NCI-H1417 (cell line): ENCODE results near the gene GAMT.
"Not testable (repeated sequence)": the region's sequence is repeated elsewhere in the genome, so short reads cannot be mapped to it uniquely, and the experiment has no call there.

ENCODE experiments used
- DNase-seq, 3 experiments: peaks; one replicate each; lab custom pipeline; 2025; lab: John Stamatoyannopoulos, UW

The GAMT gene

DNA sequence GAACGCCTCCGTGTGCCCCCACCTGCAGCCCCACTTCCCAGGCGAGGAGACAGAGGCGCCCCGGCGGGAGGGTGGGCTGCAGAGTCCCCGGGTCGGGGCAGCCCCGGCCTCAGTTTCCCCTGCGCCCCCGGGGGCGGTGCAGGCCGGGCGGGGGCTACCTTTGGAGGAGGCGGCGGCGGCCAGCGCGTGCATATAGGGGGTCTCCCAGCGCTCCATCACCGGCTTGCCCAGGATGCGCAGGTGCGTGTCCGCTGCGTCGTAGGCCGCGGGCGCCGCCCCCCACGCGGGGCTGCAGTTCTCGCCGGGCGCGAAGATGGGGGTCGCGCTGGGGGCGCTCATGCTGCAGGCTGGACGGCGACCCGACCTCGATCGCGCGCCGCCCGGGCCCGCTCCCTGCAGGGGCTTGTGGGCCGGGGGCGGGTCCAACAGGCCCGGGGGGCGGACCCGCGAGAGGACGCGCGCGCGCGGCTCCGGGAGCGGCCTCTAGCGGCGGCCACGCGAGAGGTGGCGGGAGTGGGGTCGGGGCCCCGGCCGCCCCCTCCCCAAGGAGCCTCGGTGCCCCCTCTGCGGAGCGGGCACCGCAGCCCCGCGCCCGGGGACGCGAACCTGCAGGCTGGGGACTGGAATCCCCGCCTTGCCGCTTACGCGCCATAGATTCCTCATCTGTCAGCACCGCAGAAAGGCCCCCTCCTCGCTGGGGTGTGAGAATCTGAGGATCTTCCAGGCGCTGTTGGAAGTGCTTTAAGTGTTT lies at the start of gene GAMT:
GAMT (minus strand) TSS at position 405 of the 751 bp plus-strand sequence; CDS start at position 339, 66 bp downstream.
- DNase-seq, result peak; percentile 70 to 73 (median 71)

- peak; percentile 30 to 97 (median 96) for DNase-seq
Measured at GRCh38 chr19:1449467-1450442, 48.4 kb upstream of the GAMT start, which contains the start of gene APC2. APC2 (plus strand) TSS chr19:1450121; CDS start chr19:1453002, 2,881 bp downstream.

GRCh38 chr19:1447944-1448343 lies 46.6 kb upstream of the GAMT start:
- no peak for DNase-seq

- no peak for DNase-seq
Measured at GRCh38 chr19:1447504-1447903, 46.2 kb upstream of the GAMT start.

DNA sequence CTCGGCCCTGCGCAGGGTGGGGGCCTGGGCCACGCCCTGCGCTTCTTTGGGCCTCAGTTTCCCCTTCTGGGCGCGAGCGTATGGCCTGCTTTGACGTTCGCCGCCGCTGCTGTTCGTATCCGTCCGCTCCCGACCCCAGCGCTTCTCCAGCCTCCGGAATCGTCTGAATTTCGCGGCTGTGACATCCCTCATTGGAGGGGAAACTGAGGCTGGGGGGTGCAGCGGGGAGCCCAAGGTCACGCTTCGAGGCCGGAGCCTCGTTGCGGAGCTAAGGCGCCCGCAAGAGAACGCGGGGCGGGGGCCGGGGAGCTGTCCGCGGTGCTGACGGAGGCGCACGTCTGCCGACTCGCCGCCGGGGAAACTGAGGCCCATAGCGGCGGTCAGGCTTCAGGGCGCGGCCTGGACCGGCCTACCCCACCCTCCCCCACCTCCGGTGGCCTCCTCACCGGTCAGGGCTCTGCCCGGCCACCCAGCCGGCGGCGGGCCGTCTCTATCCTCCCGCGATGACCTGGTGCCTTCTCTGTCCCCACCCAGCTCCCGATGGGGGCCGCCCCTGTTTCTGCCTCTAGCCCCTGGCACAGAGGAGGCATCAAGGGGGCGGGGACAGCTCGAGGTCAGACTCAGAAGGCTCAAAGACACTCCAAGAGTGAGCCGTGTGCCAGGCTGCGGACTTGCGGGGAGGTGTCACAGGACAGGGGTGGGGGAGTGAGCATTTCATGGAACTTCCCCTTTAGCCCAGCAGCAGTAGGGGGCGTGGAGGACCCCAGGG lies 45.6 kb upstream of the GAMT start:
- DNase-seq, result peak in 2 of 3 experiments; percentile 34 to 44

DNA sequence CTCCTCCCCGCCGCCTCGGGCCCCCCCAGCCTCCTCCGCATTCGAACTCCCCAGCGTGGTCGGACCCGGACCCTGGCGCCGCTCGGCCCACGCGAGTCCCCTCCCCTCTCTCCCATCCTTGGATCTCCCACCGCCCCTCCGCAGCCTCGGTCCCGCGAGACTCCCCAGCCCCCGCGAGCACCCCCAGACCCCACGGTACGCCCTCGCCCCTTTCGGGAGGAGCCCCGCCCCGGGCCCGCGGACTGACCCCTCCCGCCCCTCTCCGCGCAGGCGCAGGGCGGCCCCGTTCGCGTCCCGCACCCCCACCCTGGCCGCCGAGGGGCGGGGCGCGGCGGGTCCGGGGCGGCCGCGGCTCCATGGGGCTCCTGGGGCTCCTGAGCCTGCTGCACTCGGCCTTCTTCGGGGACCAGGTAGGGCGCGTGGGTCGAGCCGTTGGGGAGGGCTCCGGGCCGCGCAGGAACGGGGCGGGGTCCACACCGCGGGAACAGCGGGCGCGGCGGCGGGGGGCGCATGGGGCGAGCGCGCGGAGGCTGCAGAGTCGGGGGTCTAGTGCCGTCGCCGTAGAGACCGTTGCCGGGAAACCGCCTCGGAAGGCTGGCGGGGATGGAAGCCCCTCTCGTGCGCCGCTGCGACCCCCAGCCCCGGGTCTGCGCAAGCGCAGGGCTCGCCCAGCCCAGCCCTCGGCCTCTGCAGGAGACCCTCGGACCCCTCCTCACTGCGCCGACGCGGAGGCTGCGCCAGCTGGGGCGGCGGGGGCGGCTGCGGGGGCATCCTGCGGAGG lies 44.8 kb upstream of the GAMT start:
- peak; percentile 18 to 78 (median 78) for DNase-seq

GRCh38 chr19:1445185-1445931 lies 44.0 kb upstream of the GAMT start:
- DNase-seq, result peak; percentile 61 to 68 (median 66)

GRCh38 chr19:1441677-1442438 lies 40.5 kb upstream of the GAMT start:
- DNase-seq, result no peak

DNA sequence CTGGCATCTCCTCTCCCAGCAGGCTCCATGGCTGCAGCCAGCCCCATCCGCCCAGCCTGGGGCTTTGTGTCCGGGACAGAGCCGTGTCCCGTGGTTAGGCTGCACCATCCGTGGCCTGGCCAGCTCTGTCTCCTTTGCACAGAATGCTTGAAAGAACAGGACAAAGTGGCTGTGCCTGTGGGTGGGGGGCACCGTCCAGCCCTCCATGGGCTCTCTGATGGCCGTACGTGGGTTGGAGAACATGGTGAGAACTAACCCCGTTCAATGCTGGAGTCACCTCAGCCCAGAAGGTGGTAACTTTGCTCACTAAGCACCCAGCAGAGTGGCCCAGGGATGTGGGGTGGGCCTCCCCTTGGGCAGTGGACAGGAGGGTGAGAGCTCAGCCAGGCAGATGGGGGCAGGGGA lies 39.7 kb upstream of the GAMT start:
- no peak for DNase-seq

- no peak for DNase-seq
Measured at GRCh38 chr19:1440418-1440801, 39.1 kb upstream of the GAMT start.

DNA sequence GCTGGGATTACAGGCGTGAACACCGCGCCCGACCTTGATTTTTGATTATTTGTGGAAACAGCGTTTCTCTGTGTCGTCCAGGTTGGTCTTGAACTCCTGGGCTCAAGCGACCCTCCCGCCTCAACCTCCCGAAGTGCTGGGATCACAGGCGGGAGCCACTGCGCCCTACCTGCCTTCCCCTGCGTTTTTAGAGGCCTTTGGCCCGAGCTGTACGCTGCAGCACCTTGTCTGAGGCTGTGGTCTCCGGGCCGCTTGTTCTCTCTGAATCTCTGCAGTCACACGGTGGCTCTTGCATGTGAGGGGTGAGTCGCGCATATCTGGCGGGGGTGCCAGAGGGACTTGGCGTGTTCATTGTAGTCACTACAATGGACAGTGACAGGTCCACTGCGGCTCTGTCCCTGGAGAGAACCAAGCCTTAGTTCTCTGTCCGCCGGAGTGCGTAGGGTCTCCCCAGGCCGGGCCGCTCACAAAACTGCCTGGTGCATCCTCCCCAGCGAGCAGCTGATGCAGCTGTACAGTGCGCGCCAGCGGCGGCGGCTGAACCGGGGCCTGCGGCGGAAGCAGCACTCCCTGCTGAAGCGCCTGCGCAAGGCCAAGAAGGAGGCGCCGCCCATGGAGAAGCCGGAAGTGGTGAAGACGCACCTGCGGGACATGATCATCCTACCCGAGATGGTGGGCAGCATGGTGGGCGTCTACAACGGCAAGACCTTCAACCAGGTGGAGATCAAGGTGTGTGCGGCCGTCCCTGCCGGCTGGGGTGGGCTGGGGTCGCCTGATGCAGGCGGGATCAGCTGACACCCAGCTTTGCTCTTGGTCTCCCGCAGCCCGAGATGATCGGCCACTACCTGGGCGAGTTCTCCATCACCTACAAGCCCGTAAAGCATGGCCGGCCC lies 38.4 kb upstream of the GAMT start:
- not testable (repeated sequence) for DNase-seq

DNA sequence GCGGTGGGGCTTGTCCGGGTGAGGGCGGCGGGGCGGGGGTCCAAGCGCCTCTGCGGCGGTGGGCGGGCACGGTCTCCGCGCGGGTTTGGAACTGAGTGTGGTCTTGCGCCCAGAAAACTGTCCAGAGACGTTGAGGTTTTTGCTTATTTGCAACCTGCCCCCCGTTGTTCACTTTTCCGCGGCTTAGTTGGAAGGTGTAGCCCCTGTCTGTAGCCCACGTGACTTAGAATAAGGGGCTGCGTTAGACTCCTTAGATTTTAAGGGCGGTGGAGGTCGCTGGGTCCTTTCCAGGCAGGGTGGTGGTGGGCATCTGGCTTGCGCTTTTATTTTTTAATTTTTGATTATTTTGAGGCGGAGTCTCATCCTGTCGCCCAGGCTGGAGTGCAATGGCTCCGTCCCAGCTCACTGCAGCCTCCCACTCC lies 37.6 kb upstream of the GAMT start:
- no peak for DNase-seq

- peak; percentile 95 to 98 (median 97) for DNase-seq
Measured at GRCh38 chr19:1438035-1438932, 36.9 kb upstream of the GAMT start, which contains the start of gene RPS15. RPS15 (plus strand) TSS chr19:1438396; CDS start chr19:1438426, 30 bp downstream.

- no peak for DNase-seq
Measured at GRCh38 chr19:1437609-1438008, 36.3 kb upstream of the GAMT start.

GRCh38 chr19:1435378-1435989 lies 34.1 kb upstream of the GAMT start:
- DNase-seq, result no peak

DNA sequence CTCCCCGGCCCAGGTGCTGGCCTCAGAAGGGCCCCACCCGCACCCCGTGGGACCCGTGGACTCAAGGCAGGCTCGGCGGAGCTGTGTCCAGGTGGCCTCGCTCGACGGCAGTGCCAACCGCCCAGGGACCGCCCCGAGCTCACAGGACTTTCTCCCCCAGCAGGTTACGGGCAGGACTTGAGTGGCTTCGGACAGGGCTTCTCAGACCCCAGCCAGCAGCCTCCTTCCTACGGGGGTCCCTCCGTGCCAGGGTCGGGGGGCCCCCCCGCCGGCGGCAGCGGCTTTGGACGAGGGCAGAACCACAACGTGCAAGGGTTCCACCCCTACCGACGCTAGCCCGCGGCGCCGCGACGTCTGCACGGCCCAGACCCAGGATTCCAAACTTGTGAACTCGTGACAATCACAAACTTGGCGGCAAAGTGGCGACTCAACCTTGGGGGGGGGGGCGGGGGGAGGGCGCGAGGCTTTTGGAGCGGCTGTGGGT lies 33.3 kb upstream of the GAMT start:
- DNase-seq, result no peak

GRCh38 chr19:1434040-1434366 lies 32.7 kb upstream of the GAMT start:
- DNase-seq, result no peak
